Stomach smooth muscle (tissue), 2 donors: ENCODE results near the gene GABPA.
"Not testable (repeated sequence)": the region's sequence is repeated elsewhere in the genome, so short reads cannot be mapped to it uniquely, and the experiment has no call there.

Experiments
- H3K27ac ChIP-seq: one replicate; pipeline ENCODE4 v1.7.0; 2013; ENCODE audit warnings: mild to moderate bottlenecking, low read length, inconsistent platforms
- H3K27me3 ChIP-seq, 2 donors: one replicate each; pipeline ENCODE4 v1.7.0; 2013; ENCODE audit warnings: low read length in 2 of 2; ENCODE audit not compliant: insufficient read depth in 2 of 2, control insufficient read depth in 1 of 2
- H3K36me3 ChIP-seq, 2 donors: one replicate each; pipeline ENCODE4 v1.7.0; 2013; ENCODE audit warnings: low read length in 2 of 2; ENCODE audit not compliant: control insufficient read depth in 2 of 2, insufficient read depth in 2 of 2
- H3K4me1 ChIP-seq: one replicate; pipeline ENCODE4 v1.7.0; 2013; ENCODE audit warnings: low read length; ENCODE audit not compliant: control insufficient read depth, insufficient read depth
- H3K4me3 ChIP-seq, 2 donors: one replicate each; pipeline ENCODE4 v1.7.0; 2013; ENCODE audit warnings: low read length in 2 of 2
- H3K9ac ChIP-seq, 2 donors: one replicate each; pipeline ENCODE4 v1.7.0; 2013; ENCODE audit warnings: low read length in 2 of 2, mild to moderate bottlenecking in 1 of 2
- H3K9me3 ChIP-seq, 2 donors: one replicate each; pipeline ENCODE4 v1.7.0; 2013; ENCODE audit warnings: low read length in 2 of 2; ENCODE audit not compliant: control insufficient read depth in 2 of 2
- donor health status: healthy.
- donor health status: Pancreatic carcinoma.

The GABPA gene

DNA sequence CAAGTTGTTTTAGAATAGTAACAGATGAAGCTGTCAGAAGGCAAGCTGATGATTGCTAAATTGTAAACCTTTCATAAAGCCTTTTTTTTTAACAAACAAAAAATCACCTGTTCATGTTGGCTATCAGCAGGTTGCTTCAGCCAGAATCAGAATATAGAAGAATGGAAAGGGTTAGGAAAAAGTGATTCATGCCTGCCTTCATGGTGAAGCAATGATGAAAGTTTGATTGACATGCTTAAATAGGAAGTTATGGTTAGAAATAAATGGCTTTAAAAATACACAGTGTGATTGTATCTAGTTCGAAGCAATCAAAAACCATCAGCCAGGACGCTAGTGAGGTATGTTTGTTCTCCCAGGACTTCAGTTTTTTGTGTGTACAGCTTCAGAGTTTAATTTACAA is 37.9 kb downstream of the GABPA start:
- Histone ChIP-seq H3K36me3 (peaks cover 0 to 2% of the 10 kb centered on the region in 2 donors), H3K27ac (no peak overlapping the region), H3K4me1 (no peaks in the 10 kb centered on the region), H3K9ac (no peak overlapping the region), H3K4me3 (no peak overlapping the region), H3K27me3 (no peaks in the 10 kb centered on the region), H3K9me3 (no peaks in the 10 kb centered on the region)

DNA sequence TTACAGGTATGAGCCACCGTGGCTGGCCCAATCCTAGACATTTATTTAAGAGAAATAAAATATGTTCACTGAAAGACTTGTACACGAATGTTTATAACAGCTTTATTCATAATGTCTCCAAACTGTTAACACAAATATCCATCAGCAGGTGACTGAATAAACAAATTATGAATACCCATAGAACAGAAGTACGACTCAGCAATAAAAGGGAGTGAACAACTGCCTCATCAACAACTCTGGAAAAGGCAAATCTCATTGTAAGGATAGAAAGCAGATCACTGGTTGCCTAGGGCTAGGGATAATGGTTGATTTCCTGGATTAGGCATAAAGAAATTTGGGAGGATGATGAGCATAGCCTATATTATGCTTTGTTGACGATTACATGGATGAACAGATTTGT is 41.7 kb downstream of the GABPA start:
- H3K9ac ChIP-seq: no peak overlapping the region
- H3K36me3 ChIP-seq: no peaks in the 10 kb centered on the region
- H3K27ac ChIP-seq: no peak overlapping the region
- no peaks in the 10 kb centered on the region for H3K9me3 ChIP-seq
- H3K27me3 ChIP-seq: no peaks in the 10 kb centered on the region
- no peak overlapping the region for H3K4me3 ChIP-seq
- no peaks in the 10 kb centered on the region for H3K4me1 ChIP-seq

DNA sequence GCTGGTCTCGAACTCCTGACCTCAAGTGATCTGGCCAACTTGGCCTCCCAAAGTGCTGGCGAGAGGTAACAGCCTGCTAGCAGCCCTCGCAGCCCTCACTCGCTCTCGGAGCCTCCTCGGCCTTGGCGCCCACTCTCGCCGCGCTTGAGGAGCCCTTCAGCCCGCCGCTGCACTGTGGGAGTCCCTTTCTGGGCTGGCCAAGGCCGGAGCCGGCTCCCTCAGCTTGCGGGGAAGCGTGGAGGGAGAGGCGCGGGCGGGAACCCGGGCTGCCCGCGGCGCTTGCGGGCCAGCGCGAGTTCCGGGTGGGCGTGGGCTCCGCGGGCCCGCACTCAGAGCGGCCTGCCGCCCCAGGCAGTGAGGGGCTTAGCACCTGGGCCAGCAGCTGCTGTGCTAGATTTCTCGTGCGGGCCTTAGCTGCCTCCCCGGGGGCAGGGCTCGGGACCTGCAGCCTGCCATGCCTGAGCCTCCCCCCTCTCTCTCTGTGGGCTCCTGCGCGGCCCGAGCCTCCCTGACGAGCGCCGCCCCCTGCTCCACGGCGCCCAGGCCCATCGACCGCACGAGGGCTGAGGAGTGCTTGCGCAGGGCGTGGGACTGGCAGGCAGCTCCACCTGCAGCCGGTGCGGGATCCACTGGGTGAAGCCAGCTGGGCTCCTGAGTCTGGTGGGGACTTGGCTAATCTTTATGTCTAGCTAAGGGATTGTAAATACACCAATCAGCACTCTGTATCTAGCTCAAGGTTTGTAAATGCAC is 43.5 kb downstream of the GABPA start:
- H3K36me3 ChIP-seq, H3K4me3 ChIP-seq, H3K9ac ChIP-seq, H3K9me3 ChIP-seq, H3K4me1 ChIP-seq, H3K27me3 ChIP-seq, H3K27ac ChIP-seq: not testable (repeated sequence)

DNA sequence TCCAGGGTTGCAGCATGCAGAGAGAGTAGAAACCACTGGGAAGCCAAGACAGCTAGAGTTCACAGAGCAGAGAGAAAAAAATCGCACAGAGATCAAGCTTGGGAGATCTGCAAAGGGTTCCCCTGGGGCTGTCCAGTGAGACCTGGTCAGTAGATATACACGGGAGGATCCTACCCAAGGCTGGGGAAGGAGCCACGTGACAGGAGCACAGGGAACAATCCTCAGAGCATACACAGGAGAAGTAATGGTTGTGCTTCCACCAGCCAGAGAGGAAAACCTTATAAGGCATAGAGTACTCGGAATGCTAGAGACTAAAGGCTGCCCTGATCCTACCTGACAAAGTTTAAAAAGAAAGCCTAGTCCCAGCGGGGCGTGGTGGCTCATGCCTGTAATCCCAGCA is 53.9 kb downstream of the GABPA start:
- H3K9ac ChIP-seq: no peak overlapping the region
- no peak overlapping the region for H3K4me3 ChIP-seq
- no peak overlapping the region for H3K27ac ChIP-seq
- no peaks in the 10 kb centered on the region for H3K9me3 ChIP-seq
- H3K36me3 ChIP-seq: no peaks in the 10 kb centered on the region
- no peaks in the 10 kb centered on the region for H3K27me3 ChIP-seq
- H3K4me1 ChIP-seq: peaks cover 4% of the 10 kb centered on the region

DNA sequence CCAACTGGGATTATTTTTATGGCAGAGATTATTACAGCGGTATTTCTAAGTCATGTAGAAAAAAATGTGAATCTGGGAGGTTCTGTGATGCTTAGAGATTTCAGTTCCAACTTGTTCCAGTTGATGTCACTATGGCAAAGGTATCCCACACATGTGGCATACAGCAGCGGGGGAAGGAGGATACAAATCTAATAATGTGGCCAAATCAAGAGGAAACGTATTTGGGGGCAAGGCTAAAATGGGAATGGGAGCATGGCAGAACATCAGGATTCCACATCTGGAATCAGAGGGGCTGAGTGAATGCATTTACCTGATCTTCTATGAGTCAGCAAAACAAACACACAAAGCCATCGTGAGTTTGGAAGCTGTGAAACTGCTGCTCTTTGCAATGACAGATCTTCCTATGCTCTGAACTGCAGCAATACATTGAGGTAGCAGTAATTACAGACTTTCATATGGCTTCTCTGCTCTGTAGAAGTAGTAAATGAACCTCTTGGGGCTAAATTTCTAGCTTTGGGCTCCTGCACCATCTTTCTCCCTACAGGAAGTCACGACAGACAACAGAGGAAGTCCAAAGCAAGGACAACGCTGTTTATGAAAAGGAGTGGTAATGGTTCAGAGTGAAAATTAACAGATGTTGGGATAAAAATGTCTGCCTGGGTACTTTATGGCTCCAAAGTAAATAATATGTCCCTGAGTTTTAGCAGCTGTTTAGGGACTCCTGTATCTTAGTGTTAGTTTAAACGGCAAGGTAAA is 55.5 kb downstream of the GABPA start:
- Histone ChIP-seq H3K36me3 (no peaks in the 10 kb centered on the region), H3K9ac (peak overlapping the region in 1 of 2 donors; percentile 23), H3K4me1 (peaks cover 4% of the 10 kb centered on the region), H3K4me3 (peak overlapping the region; percentile 35 to 71), H3K9me3 (no peaks in the 10 kb centered on the region), H3K27ac (peak overlapping the region; percentile 79), H3K27me3 (no peaks in the 10 kb centered on the region)

DNA sequence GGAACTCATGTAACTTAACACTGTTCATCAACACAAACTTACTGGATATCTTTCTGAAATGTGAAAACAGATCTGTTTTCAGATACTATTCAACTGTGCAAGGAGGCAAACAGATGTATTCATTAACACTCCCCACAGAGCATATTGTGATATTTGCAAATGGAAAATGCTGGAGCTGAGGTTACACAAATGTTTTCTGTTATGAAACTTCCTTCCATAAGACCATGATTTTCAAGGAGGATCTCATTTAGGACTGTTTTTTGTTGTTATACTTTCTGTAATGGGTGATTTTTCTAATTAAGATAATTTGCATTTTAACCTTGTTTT is 56.1 kb downstream of the GABPA start:
- no peaks in the 10 kb centered on the region for H3K36me3 ChIP-seq
- peak overlapping the region; percentile 79 for H3K27ac ChIP-seq
- peaks cover 4% of the 10 kb centered on the region for H3K4me1 ChIP-seq
- no peaks in the 10 kb centered on the region for H3K9me3 ChIP-seq
- peak overlapping the region; percentile 35 to 71 for H3K4me3 ChIP-seq
- peak overlapping the region in 1 of 2 donors; percentile 23 for H3K9ac ChIP-seq
- no peaks in the 10 kb centered on the region for H3K27me3 ChIP-seq

DNA sequence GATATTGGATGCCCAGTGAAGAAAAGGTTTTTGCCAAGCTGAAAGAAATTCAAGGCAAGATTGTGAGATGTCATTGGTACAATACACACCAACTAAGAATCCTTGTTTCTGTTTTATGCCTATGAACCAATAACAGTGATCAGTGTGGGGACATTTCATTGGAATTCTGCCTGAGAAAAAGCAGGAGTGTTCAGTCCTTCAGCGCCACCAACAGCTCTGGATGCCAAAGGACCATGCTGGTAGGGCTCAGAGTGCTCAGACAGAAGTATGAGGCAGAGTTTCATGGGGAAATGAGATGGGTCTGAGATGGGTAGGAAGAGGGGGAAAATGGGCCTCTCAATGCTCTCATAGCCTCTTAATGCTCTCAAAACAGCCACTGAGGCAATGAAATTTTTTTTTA is 56.5 kb downstream of the GABPA start:
- peaks cover 4% of the 10 kb centered on the region for H3K4me1 ChIP-seq
- H3K4me3 ChIP-seq: no peak overlapping the region
- H3K27me3 ChIP-seq: no peaks in the 10 kb centered on the region
- H3K9me3 ChIP-seq: no peaks in the 10 kb centered on the region
- no peaks in the 10 kb centered on the region for H3K36me3 ChIP-seq
- peak overlapping the region; percentile 79 for H3K27ac ChIP-seq
- no peak overlapping the region for H3K9ac ChIP-seq

DNA sequence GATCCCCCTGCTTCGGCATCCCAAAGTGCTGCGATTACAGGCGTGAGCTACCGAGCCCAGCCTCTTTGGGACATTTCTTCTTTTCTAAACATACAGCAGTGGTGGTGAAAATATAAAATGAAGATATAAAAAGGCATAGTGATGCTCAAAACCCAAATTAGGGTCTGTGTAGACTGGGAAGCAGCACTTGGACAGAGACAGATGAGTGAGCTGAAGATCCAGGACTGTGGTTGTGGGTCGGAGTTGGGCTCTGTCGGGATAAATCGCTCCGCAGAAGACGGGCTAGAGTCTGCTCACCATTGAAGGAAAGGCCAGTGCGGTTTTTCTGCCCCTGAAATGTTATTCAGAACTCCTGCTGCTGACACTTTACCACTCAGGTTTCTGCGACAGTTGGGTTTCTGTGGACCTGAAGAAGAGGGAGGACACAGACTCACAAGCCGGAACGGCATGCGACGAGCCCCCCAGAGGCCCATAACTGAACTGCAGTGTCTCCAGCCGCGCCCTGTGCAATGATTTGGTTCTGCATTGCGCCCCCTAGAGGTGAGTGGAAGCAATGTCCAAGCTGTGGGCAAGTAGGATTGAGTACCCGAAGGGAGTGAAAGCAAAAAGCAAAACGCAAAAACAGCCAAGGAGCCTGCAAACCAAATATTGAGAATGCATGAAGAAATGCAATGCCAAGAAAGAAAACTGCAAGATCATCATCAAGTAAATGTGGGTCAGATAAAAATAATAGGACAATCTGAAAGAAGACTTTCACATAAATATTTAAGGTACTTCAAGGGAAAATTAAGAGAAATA is 66.6 kb downstream of the GABPA start:
- H3K27ac ChIP-seq: no peak overlapping the region
- no peak overlapping the region for H3K4me3 ChIP-seq

DNA sequence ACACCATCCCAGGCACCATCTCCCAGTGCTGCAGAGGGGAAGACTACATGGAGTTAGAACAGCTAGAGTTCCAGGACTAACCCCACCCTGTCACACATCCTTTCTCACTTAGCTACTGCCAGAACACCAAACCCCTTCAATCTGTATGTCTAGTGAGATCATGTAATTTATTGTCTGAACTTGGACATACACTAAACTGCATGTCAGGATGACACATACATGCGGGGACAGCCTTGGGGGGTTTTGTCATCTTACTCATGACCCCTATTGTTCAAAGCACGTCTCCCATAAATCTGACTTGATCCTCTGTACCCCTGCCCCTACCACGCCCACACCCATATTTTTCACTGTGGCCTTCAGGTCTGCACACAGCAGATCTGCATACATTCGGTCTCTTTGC is 71.3 kb downstream of the GABPA start:
- no peak overlapping the region for H3K9ac ChIP-seq
- no peak overlapping the region for H3K4me3 ChIP-seq
- H3K36me3 ChIP-seq: no peaks in the 10 kb centered on the region
- H3K27me3 ChIP-seq: no peaks in the 10 kb centered on the region
- H3K9me3 ChIP-seq: no peaks in the 10 kb centered on the region
- no peak overlapping the region for H3K27ac ChIP-seq
- H3K4me1 ChIP-seq: no peaks in the 10 kb centered on the region

More for the DNA sequence above, 66.6 kb downstream of the GABPA start:
- H3K4me1 ChIP-seq: no peaks in the 10 kb centered on the region
- H3K27me3 ChIP-seq: no peaks in the 10 kb centered on the region
- no peaks in the 10 kb centered on the region for H3K36me3 ChIP-seq
- no peak overlapping the region for H3K9ac ChIP-seq
- no peaks in the 10 kb centered on the region for H3K9me3 ChIP-seq

DNA sequence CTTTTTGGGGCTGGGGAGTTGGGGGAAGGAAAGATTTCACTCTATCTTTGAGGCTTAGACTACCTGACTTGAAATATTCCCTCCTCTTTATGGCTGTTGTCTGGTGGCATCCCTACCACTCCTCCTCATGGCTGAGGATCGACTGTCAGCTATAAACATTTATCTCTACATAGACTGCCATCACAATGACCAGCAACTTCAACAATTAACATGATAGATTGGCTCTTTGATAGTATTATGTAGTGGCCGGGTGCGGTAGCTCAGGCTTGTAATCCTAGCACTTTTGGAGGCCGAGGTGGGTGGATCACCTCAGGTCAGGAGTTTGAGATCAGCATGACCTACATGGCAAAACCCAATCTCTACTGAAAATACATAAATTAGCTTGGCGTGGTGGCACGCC is 72.4 kb downstream of the GABPA start:
- Histone ChIP-seq H3K27ac (no peak overlapping the region), H3K27me3 (no peaks in the 10 kb centered on the region), H3K9me3 (no peaks in the 10 kb centered on the region), H3K36me3 (no peaks in the 10 kb centered on the region), H3K9ac (no peak overlapping the region), H3K4me3 (no peak overlapping the region), H3K4me1 (no peaks in the 10 kb centered on the region)
